ENCODE measurements around the gene TPRG1L.
"Not testable (repeated sequence)": the region's sequence is repeated elsewhere in the genome, so short reads cannot be mapped to it uniquely, and the experiment has no call there.

Gene TPRG1L

DNA sequence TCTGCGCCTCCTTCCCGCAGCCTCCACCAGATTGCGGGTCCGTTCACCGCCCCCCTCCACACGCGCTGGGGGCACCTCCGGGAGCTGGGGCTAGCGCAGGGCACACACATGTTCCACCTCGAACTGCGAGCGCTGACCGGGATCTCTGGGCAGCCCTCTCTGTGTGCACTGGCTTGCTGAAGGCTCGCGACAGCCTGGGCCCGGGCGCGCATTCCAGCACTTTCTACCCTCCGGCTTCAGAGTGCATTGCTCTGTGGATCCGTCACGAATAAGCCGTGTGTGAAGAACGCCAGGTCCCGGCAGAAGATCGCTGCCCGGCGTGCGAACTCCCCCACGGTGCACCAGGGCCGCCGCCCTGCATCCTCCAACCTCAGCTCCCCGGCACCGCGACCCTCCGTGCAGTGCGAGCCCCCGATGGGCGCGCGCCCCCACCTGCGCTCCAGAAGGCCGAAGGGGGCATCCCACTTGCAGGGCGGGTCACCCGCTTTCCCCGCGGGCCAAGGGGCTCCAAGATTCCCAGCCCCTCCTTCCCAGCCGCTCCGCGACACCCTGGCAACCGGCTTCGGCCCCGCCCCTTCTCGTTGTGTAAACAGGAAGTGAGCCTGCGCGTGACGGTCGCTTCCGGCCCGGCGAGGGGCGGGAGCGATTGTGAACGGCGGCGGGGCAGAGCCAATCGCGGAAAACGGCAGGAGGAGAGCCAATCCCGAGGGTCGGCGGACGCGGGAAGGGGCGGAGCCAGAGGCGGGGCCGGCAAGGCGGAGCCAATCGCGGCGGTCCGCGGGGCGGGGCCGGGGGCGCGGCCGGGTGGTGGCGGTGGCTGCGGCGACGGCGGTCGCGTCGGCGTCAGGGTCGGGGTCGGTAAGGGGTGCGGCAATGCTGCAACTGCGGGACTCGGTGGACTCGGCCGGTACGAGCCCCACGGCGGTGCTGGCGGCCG, at the start of gene TPRG1L:
TSS of gene TPRG1L (plus strand) at position 816 of the 937 bp plus-strand sequence. CDS start at position 874, 58 bp downstream.
- DNase-seq (ENCODE audit: low spot score): peak; percentile 96

DNA sequence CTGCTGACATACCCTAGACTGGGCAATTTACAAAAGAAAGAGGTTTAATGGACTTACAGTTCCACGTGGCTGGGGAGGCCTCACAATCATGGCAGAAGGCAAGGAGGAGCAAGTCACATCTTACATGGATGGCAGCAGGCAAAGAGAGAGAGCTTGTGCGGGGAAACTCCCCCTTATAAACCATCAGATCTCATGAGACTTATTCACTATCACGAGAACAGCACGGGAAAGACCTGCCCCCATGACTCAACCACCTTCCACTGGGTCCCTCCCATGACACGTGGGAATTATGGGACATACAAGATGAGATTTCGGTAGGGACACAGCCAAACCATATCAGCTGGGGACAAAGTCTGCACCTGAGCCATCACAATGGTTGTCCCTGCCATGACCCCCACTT, 49.3 kb upstream of the TPRG1L start:
- not testable (repeated sequence) for DNase-seq (ENCODE audit: low spot score)

- no peak for DNase-seq (ENCODE audit: low spot score)
Observed at GRCh38 chr1:3575993-3576392, 48.8 kb upstream of the TPRG1L start.

DNA sequence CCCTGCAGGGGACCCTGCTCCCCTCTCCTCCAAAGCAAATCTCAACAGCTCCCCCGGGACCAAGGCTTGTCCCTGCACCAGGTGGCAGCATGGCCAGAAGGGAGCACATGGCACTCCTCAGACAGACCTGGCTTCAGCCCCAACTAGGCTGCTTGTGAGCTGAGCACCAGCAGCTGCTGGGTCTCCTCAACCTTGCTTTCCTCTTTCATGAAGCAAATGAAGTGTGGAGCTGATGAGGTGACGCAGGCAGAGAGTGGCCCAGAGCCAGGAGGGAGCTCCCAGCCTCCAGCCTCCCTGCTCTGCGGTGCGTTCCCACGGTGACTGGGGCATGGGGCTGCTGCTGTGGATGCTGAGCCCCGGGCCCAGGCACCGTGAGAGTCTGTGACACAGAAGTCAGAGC, 47.5 kb upstream of the TPRG1L start:
- DNase-seq (ENCODE audit: low spot score): no peak

DNA sequence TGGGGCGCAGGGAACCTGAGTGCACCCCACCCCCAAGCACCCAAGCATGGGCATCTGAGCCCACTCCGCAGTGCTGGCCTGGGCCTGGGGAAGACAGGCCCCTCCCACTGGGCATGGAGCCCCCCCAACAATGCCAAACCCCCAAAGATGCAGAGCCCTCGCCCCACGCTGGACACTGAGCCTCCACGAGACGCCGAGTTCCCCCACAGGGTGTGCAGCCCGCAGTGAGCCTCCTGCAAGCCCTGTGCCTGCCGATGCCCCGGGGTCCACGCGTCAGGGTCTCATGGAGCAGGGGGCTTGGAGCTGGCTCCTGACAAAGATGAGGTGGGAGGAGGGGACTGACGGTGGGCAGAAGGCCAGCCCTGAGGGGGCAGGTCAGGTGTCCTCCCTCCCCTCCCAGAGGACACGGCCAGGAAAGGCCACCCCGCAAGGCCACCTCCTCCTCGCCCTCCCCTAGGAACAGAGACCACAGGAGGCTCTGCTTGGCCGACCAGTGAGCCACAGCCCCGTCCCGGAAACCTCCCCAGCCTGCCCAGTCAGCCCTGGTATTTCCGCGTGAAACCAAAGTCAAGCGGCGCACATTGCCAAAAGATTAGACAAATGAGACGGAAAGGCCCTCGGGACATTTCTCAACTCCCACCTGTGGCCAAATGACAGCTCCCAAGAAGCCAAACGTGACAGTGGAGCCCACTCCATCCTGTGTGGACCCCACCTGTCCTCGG, 46.9 kb upstream of the TPRG1L start:
- no peak for DNase-seq (ENCODE audit: low spot score)

GRCh38 chr1:3578433-3578805, 46.4 kb upstream of the TPRG1L start:
- DNase-seq (ENCODE audit: low spot score): no peak

DNA sequence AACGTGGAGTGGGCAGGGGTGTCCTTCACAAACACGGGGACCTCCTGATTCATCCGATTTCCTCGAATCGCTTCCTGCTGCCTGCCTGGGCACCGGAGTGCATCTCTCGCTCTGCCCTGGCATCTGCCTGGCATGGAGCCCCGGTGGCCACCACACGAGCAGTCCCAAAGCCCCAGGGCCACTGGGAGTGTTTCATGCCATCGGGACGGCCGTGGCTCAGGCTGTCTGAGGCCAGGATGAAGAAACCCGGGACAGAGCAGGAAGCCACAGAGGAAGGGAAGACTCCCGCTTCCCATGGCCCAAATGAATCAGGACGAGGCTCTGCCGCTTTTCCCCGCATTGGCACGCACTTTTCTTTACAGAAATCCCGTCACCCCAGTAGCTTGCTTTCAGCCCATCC, 45.9 kb upstream of the TPRG1L start:
- no peak for DNase-seq (ENCODE audit: low spot score)

GRCh38 chr1:3579626-3580025, 45.2 kb upstream of the TPRG1L start:
- DNase-seq (ENCODE audit: low spot score): no peak

DNA sequence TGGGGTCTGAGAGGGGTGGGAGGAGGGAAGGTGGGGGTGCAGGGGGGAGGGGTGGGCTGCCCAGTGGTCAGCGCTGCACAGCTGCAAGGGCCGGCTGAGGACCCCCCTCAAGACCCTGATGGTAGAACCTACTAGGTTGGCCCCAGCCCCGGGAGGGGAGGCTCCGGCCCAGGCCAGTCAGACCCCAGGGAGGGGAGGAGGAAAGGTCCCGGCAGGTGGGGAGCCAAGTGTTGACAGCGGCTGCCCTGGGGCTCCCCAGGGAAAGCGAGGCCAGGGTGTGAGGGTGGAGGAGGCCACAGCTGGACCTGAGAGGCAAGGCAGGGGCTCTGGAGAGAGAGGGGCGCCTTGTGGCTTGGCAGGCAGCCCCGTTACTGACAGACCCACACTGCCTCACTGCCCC, 44.6 kb upstream of the TPRG1L start:
- no peak for DNase-seq (ENCODE audit: low spot score)

DNA sequence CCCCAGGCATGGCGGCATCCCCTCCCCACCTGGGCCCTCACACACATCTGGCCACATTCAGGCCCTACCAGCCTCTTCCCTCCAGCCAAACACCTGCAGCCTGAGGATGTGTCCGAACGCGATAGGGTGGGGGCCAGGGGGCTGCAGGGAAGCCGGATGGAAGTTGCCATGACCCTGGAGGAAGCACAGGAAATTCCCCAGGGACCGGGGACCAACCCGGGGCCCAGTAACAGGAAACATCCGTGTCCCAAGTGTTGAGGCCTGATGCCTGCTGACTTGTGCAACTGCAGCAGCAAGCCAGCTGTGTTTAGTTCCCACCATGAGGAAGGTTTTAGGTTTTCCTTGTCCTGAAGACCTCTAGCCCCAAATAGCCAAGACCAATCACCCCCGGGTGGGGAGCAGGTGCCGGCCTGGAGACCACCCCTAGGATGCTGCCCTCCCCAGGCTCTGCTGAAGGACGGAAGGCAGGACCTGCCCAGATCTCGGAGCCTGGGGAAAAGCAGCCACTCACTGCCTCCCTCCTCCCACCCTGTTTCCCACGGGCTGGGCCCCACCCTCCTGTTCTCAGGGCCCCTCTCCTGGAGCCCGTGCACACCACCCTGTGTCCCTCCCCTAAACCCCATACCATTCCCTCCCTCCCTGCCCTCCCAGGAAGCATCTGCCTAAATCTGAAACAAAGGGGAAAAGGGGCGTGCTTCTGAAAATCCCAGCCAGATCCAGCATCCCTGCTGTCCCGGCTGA, 43.3 kb upstream of the TPRG1L start:
- DNase-seq (ENCODE audit: low spot score): no peak

DNA sequence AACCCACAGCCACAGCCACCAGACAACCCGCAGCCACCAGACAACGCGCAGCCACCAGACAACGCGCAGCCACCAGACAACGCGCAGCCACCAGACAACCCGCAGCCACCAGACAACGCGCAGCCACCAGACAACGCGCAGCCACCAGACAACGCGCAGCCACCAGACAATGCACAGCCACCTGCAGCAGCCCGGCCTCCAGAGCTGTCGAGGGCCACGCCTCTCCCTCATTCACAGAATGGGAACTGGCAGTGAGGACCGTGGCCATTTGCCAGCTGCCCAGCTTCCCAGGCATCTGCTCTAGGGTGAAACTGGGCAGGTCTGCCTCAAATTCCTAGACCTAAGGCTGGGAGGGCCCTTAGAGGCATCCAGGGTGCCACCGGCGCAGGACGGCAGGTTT, 41.1 kb upstream of the TPRG1L start:
- DNase-seq (ENCODE audit: low spot score): not testable (repeated sequence)

- no peak for DNase-seq (ENCODE audit: low spot score)
Observed at GRCh38 chr1:3584915-3585314, 39.9 kb upstream of the TPRG1L start.

DNA sequence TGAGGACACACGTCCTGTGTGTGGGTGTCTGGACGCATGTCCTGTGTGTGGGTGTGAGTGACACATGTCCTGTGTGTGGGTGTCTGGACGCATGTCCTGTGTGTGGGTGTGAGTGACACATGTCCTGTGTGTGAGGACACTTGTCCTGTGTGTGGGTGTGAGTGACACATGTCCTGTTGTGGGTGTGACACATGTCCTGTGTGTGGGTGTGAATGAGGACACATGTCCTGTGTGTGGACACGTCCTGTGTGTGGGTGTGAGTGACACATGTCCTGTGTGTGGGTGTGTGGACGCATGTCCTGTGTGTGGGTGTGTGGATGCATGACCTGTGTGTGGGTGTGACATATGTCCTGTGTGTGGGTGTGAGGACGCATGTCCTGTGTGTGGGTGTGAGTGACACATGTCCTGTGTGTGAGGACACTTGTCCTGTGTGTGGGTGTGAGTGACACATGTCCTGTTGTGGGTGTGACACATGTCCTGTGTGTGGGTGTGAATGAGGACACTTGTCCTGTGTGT, 39.4 kb upstream of the TPRG1L start:
- DNase-seq (ENCODE audit: low spot score): not testable (repeated sequence)

DNA sequence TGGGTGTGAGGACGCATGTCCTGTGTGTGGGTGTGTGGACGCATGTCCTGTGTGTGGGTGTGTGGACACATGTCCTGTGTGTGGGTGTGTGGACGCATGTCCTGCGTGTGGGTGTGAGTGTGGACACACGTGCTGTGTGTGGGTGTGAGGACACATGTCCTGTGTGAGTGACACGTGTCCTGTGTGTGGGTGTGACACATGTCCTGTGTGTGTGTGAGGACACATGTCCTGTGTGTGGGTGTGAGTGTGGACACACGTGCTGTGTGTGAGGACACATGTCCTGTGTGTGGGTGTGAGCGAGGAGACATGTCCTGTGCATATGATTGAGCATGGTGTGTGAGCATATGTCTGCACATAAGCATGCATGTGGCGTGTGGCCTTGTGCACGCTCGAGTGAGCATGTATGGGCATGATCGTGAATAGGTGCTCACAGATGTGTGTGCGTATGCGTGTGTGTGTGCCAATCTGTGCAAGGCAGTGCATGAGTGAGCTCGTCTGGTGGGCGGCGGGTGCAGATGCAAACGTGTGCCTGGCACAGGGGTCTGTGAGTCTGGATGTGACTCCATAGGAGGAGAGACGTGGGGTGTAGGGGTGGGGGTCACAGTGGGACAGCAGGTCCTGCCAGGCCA, 38.8 kb upstream of the TPRG1L start:
- no peak for DNase-seq (ENCODE audit: low spot score)

GRCh38 chr1:3586986-3587759, 37.6 kb upstream of the TPRG1L start:
- no peak for DNase-seq (ENCODE audit: low spot score)

DNA sequence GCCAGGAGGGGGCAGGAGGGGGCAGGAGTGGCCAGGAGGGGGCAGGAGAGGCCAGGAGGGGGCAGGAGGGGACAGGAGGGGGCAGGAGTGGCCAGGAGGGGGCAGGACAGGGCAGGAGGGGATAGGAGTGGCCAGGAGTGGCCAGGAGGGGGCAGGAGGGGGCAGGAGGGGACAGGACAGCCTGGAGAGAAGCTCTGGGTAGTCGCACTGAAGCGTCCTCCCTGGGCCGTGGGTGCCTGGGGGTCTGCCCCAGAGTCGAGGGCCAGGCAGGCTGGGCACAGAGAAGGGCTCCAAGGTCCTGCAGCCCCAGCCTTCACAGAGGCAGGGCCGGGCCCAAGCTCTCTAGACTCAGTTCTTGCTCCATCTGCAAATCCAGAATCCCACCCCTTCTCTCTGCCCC, 36.4 kb upstream of the TPRG1L start:
- DNase-seq (ENCODE audit: low spot score): no peak

- no peak for DNase-seq (ENCODE audit: low spot score)
Observed at GRCh38 chr1:3590139-3590763, 34.6 kb upstream of the TPRG1L start.

DNA sequence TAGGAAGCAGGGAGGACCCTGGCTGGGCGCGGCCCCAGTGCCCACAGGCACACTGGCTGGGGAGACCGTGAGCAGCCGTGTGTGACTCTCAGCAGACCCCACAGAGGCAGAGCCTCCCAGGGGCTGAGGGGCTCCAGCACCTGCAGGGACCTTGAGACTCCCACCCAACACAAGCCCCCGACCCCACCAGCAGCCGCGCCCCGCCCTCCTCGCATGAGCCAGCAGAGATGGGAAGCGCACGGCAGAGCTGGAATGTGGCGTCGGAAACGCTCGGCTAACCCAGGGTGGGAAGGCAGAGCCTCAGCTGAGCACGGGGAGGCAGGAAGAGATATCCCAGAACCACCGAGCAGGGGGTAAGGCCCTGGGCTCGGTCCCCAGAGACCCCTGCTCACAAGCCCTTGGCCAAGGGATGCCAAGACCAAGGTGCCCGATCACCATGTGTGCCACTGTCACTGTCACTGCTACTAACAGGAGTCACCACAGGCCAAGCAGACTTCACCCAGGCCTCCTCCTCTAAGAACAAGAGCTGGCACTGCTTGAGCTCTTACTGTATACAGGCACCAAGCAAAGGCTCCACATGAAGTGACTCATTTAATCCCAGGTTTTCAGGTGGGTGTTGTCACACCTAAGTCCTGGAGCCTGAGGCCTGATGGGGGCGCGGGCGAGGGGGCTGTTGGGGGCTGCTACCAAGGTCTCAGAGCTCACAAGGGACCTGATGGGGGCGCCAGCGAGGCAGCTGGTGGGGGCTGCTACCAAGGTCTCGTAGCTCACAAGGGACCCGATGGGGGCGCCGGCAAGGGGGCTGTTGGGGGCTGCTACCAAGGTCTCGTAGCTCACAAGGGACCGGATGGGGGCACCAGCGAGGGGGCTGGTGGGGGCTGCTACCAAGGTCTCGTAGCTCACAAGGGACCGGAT, 33.6 kb upstream of the TPRG1L start:
- DNase-seq (ENCODE audit: low spot score): no peak

- no peak for DNase-seq (ENCODE audit: low spot score)
Observed at GRCh38 chr1:3593334-3593733, 31.5 kb upstream of the TPRG1L start.
